ENCODE data around the gene PIP4P1.

Gene PIP4P1

GRCh38 chr14:20440465-20440864, 20.8 kb downstream of the PIP4P1 start:
- no peak overlapping the region for H3K9ac ChIP-seq (ENCODE audit: low read length)
- no peaks in the 10 kb centered on the region for H3K9me2 ChIP-seq (replicated peaks; ENCODE audit: insufficient read depth, low read length)
- H3K79me2 ChIP-seq (ENCODE audit: low read length) = no peaks in the 10 kb centered on the region
- H3K27me3 ChIP-seq (replicated peaks; ENCODE audit: insufficient read depth, low read length) = no peaks in the 10 kb centered on the region
- H3K36me3 ChIP-seq (replicated peaks; ENCODE audit: insufficient read depth, low read length) = no peaks in the 10 kb centered on the region
- H3K4me1 ChIP-seq (ENCODE audit: low read length) = no peaks in the 10 kb centered on the region
- no peaks in the 10 kb centered on the region for H3K9me3 ChIP-seq (replicated peaks; ENCODE audit: insufficient read depth, low read length)
- no peak for DNase-seq
- H3K4me3 ChIP-seq (ENCODE audit: low read length) = no peak overlapping the region
- no peaks in the 10 kb centered on the region for H4K20me1 ChIP-seq (ENCODE audit: insufficient read depth, low read length)
- TF ChIP-seq, protein P1, sequence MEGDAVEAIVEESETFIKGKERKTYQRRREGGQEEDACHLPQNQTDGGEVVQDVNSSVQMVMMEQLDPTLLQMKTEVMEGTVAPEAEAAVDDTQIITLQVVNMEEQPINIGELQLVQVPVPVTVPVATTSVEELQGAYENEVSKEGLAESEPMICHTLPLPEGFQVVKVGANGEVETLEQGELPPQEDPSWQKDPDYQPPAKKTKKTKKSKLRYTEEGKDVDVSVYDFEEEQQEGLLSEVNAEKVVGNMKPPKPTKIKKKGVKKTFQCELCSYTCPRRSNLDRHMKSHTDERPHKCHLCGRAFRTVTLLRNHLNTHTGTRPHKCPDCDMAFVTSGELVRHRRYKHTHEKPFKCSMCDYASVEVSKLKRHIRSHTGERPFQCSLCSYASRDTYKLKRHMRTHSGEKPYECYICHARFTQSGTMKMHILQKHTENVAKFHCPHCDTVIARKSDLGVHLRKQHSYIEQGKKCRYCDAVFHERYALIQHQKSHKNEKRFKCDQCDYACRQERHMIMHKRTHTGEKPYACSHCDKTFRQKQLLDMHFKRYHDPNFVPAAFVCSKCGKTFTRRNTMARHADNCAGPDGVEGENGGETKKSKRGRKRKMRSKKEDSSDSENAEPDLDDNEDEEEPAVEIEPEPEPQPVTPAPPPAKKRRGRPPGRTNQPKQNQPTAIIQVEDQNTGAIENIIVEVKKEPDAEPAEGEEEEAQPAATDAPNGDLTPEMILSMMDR (IDR thresholded peaks at IDR 0.05; ENCODE audit: low read length) = no peak
- no peak for TF ChIP-seq EZH2phosphoT487 (IDR thresholded peaks at IDR 0.05; ENCODE audit: low read length)
- TF ChIP-seq EZH2 (optimal IDR thresholded peaks at IDR 0.05; ENCODE audit: low read depth, low read length) = no peak
- no peaks in the 10 kb centered on the region for H3F3A ChIP-seq (ENCODE audit: insufficient read depth, low read length)
- H3K4me2 ChIP-seq (ENCODE audit: low read depth, low read length) = no peak overlapping the region
- H3K27ac ChIP-seq (ENCODE audit: low read length) = no peak overlapping the region
- H2AFZ ChIP-seq (ENCODE audit: low read length) = no peak overlapping the region

GRCh38 chr14:20438664-20439063, 22.6 kb downstream of the PIP4P1 start:
- H3K36me3 ChIP-seq (replicated peaks; ENCODE audit: insufficient read depth, low read length) = no peaks in the 10 kb centered on the region
- no peak overlapping the region for H3K4me3 ChIP-seq (ENCODE audit: low read length)
- TF ChIP-seq EZH2phosphoT487 (IDR thresholded peaks at IDR 0.05; ENCODE audit: low read length) = no peak
- no peak for TF ChIP-seq EZH2 (optimal IDR thresholded peaks at IDR 0.05; ENCODE audit: low read depth, low read length)
- TF ChIP-seq, protein P1 (IDR thresholded peaks at IDR 0.05; ENCODE audit: low read length) = no peak
- no peak overlapping the region for H3K27ac ChIP-seq (ENCODE audit: low read length)
- no peaks in the 10 kb centered on the region for H3K27me3 ChIP-seq (replicated peaks; ENCODE audit: insufficient read depth, low read length)
- H2AFZ ChIP-seq (ENCODE audit: low read length) = no peak overlapping the region
- no peaks in the 10 kb centered on the region for H3K9me2 ChIP-seq (replicated peaks; ENCODE audit: insufficient read depth, low read length)
- H3K79me2 ChIP-seq (ENCODE audit: low read length) = no peaks in the 10 kb centered on the region
- H3K9me3 ChIP-seq (replicated peaks; ENCODE audit: insufficient read depth, low read length) = no peaks in the 10 kb centered on the region
- H4K20me1 ChIP-seq (ENCODE audit: insufficient read depth, low read length) = no peaks in the 10 kb centered on the region
- no peak for DNase-seq
- no peaks in the 10 kb centered on the region for H3K4me1 ChIP-seq (ENCODE audit: low read length)
- H3K9ac ChIP-seq (ENCODE audit: low read length) = no peak overlapping the region
- no peaks in the 10 kb centered on the region for H3F3A ChIP-seq (ENCODE audit: insufficient read depth, low read length)
- H3K4me2 ChIP-seq (ENCODE audit: low read depth, low read length) = no peak overlapping the region

- H3K9me3 ChIP-seq (replicated peaks; ENCODE audit: insufficient read depth, low read length) = no peaks in the 10 kb centered on the region
- no peak overlapping the region for H3K4me3 ChIP-seq (ENCODE audit: low read length)
- H3K79me2 ChIP-seq (ENCODE audit: low read length) = no peaks in the 10 kb centered on the region
- H3K9ac ChIP-seq (ENCODE audit: low read length) = no peak overlapping the region
- H3K27ac ChIP-seq (ENCODE audit: low read length) = no peak overlapping the region
- H3K36me3 ChIP-seq (replicated peaks; ENCODE audit: insufficient read depth, low read length) = no peaks in the 10 kb centered on the region
- no peaks in the 10 kb centered on the region for H3K27me3 ChIP-seq (replicated peaks; ENCODE audit: insufficient read depth, low read length)
- no peaks in the 10 kb centered on the region for H3K9me2 ChIP-seq (replicated peaks; ENCODE audit: insufficient read depth, low read length)
- TF ChIP-seq EZH2phosphoT487 (IDR thresholded peaks at IDR 0.05; ENCODE audit: low read length) = no peak
- TF ChIP-seq EZH2 (optimal IDR thresholded peaks at IDR 0.05; ENCODE audit: low read depth, low read length) = no peak
- TF ChIP-seq, protein P1 (IDR thresholded peaks at IDR 0.05; ENCODE audit: low read length) = no peak
- no peak for DNase-seq
- H2AFZ ChIP-seq (ENCODE audit: low read length) = no peak overlapping the region
- no peak overlapping the region for H3K4me2 ChIP-seq (ENCODE audit: low read depth, low read length)
- no peaks in the 10 kb centered on the region for H3F3A ChIP-seq (ENCODE audit: insufficient read depth, low read length)
- no peaks in the 10 kb centered on the region for H3K4me1 ChIP-seq (ENCODE audit: low read length)
- no peaks in the 10 kb centered on the region for H4K20me1 ChIP-seq (ENCODE audit: insufficient read depth, low read length)
Measured at GRCh38 chr14:20436363-20436755, 24.9 kb downstream of the PIP4P1 start.

Data from MM.1S (cell line).